K562 treated with DMSO at 1 percent for 4 hours (cell line): ENCODE results near the gene GAPVD1. TPM values are rescaled to one million over a fixed set of nuclear protein-coding genes. Genes with fewer than 3 reads are reported as not detected.

Experiments used
- total RNA-seq: library from RNA; unstranded; fragments of 300-600 nt; gene quantifications from 2 replicates; pipeline ENCODE4 v1.2.3, GENCODE V29; 2022; ENCODE audit not compliant: insufficient read depth

Gene GAPVD1, protein sequence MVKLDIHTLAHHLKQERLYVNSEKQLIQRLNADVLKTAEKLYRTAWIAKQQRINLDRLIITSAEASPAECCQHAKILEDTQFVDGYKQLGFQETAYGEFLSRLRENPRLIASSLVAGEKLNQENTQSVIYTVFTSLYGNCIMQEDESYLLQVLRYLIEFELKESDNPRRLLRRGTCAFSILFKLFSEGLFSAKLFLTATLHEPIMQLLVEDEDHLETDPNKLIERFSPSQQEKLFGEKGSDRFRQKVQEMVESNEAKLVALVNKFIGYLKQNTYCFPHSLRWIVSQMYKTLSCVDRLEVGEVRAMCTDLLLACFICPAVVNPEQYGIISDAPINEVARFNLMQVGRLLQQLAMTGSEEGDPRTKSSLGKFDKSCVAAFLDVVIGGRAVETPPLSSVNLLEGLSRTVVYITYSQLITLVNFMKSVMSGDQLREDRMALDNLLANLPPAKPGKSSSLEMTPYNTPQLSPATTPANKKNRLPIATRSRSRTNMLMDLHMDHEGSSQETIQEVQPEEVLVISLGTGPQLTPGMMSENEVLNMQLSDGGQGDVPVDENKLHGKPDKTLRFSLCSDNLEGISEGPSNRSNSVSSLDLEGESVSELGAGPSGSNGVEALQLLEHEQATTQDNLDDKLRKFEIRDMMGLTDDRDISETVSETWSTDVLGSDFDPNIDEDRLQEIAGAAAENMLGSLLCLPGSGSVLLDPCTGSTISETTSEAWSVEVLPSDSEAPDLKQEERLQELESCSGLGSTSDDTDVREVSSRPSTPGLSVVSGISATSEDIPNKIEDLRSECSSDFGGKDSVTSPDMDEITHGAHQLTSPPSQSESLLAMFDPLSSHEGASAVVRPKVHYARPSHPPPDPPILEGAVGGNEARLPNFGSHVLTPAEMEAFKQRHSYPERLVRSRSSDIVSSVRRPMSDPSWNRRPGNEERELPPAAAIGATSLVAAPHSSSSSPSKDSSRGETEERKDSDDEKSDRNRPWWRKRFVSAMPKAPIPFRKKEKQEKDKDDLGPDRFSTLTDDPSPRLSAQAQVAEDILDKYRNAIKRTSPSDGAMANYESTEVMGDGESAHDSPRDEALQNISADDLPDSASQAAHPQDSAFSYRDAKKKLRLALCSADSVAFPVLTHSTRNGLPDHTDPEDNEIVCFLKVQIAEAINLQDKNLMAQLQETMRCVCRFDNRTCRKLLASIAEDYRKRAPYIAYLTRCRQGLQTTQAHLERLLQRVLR (N-terminal part only)
- 27.3 and 34.0 TPM in 2 replicates for total RNA-seq

DNA sequence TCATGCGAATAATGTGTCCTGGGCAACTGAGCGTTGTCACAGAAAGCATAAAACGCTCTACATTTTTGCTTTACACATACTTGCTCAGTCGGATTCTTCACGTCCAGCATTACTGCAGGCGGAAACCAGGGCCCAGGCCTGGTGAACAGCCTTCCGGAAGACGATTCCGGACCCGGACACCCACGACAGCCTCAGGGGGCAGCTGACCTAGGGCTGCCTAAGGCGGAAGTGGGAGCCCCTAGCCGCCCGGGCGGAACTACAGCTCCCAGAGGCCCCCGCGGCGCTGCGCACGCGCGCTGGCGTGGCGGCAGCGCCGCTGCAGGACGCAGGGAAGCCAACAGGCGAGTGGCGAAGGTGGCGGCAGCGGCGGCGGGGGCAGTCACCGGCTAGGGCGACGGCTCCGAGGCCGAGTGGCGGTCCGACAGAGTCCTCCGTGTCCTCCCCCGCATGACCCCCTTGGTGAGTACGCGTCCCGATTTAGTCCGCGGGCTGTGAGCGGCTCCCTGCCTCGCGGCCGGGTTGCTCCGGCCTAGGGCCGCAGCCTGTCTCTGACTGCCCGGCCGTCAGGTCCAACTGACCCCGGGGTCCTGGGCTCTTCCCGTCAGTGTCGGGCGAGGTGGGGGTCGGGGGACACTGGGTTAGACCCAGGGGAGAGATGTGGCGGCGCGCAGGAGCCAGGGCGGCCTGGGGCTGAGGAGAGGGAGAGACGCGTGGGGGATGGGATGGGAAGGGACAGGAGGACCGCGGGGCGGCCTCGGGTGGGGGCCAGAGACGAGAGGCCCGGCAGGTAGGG is at the start of gene GAPVD1:
TSS of gene GAPVD1 (plus strand) at position 326 of the 793 bp plus-strand sequence. CDS start 37,096 bp downstream, outside the sequence.

DNA sequence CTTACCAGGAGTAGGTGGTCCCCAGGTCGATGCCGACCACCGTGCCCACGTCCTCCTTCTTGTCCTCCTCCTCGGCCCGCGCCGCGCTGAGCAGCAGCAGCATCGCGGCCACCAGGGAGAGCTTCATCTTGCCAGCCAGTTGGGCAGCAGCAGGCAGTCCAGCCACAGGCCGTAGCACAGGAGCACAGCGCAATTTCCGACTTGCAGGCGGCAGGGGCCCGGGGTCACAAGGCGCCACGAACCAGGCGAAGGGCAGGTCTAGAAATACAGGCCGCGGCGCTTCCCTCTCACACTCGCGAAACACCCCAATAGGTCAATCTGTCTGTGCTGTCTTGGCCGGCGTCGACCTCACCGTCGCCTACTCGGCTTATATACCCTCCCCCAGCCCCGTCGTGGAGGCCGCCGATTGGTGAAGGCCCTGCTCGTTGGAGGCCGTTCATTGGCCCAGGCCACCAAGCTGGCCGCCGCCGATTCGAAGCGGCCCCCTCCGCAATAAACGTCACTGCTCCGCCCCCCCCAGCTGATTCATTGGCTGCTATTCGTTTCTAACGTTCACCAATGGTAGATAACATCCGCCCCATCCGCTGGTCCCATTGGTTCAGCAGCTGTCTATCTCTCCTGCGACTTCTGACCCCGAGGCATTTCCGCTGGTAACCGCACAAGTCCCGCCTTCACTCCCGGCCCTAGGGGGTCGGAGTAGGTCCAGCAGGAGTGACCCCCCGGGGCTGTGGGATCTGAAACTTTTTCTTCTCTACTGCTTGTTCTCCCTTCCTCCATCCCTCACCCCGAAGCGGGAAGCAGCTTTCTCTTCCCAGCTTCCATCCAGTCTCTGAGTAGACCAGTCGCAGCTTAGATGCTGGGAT is 20.4 kb upstream of the GAPVD1 start, which contains the start of gene HSPA5:
TSS of gene HSPA5 (minus strand) at position 344 of the 863 bp plus-strand sequence. CDS start at position 127, 217 bp downstream.

Other genes with a start within 250 kb of the GAPVD1 start
- 1.1 and 2.7 TPM in 2 replicates for gene SCAI, start 118.3 kb upstream of the GAPVD1 start, total RNA-seq
- gene PPP6C, start 72.0 kb upstream of the GAPVD1 start, total RNA-seq, result 19.5 and 20.0 TPM in 2 replicates
- 22.9 and 26.1 TPM in 2 replicates for gene RABEPK, start 61.3 kb upstream of the GAPVD1 start, total RNA-seq
- gene HSPA5, start 20.5 kb upstream of the GAPVD1 start, total RNA-seq, result 332 and 353 TPM in 2 replicates